Measurements from ENCODE around the gene NPR3. TPM values are rescaled to one million over a fixed set of nuclear protein-coding genes. Genes with fewer than 3 reads are reported as not detected.

The NPR3 gene
- total and polyA plus RNA-seq, 2 of the 8 experiments (the other 6 are each of a cell fraction or from before 2014, with no cell fraction given): not detected

DNA sequence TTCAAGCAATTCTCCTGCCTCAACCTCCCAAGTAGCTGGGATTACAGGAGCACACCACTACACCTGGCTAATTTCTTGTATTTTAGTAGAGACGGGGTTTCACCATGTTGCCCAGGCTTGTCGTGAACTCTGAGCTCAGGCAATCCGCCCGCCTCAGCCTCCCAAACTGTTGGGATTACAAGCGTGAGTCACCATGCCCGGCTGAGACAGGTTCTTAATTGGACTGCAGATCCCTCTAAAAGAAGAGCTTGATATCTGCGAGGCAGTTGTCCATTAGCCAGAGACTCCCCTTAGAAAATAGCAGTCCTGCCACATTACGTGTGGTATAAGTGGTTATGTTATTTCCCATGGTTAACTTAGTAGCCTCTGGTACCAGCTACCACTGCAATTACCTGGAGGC is 46.6 kb upstream of the NPR3 start (continued):
- TF ChIP-seq, protein P1, sequence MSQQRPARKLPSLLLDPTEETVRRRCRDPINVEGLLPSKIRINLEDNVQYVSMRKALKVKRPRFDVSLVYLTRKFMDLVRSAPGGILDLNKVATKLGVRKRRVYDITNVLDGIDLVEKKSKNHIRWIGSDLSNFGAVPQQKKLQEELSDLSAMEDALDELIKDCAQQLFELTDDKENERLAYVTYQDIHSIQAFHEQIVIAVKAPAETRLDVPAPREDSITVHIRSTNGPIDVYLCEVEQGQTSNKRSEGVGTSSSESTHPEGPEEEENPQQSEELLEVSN (IDR thresholded peaks at IDR 0.05): no peak
- TF ChIP-seq SIX5 (IDR thresholded peaks at IDR 0.05; ENCODE audit: low read depth, low read length) (no peak), POLR2A (IDR thresholded peaks at IDR 0.05; ENCODE audit: control extremely low read depth in 1 of 2, low read depth in 2 of 2, low read length in 2 of 2) (no peak), FOSL1 (IDR thresholded peaks at IDR 0.05; ENCODE audit: insufficient read depth, low read depth, low read length) (no peak), ASH2L (IDR thresholded peaks at IDR 0.05; ENCODE audit: low read length) (no peak)

All from H1 (cell line).